NCI-H82 treated with DMSO at 0.1 percent for 48 hours (cell line): ENCODE results near the gene IQGAP1.
"Not testable (repeated sequence)": the region's sequence is repeated elsewhere in the genome, so short reads cannot be mapped to it uniquely, and the experiment has no call there.

Experiments used
- DNase-seq: peaks from one replicate; lab custom pipeline; 2025; ENCODE audit not compliant: unreplicated experiment; lab: John Stamatoyannopoulos, UW

IQGAP1 gene

DNA sequence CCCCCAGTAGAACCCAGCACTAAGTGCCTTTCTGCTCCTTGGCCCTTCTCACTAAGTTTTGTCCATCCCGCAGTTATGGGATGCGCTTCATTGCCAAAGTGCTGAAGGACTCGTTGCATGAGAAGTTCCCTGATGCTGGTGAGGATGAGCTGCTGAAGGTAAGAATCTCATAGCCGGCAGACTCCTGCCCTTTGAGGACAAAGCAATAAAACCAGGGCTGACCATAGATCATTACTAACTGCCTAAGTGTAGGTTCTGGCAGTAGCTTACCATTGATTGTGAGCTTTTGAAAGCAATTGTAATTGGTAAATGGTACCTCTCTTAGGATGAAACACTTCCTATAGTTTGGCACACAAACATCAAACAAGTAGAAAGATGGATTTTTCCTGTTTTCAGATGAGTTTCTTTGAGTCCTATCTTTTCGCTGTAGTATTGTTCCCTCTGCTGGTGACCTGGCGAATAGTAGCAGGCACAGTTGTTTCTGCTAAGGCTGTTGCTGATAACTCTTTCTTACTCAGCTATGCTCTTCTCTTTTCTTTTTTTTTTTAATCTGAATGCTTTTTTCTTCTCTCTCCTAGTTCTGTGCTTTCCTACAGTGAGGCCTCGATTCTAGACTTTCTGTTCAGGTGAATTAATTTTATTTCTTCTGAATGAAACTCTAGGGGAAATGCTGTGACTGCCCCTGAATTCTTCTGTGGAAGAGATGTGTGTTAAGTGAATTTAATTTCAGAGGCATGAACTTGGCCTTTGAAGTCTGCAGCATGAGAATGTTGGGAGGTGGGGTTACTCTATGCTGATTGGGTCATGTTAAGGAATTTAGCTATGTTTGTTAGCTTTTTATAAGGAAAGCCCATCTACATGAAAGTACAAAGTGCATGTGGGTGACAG, 94.3 kb downstream of the IQGAP1 start:
- DNase-seq: no peak

DNA sequence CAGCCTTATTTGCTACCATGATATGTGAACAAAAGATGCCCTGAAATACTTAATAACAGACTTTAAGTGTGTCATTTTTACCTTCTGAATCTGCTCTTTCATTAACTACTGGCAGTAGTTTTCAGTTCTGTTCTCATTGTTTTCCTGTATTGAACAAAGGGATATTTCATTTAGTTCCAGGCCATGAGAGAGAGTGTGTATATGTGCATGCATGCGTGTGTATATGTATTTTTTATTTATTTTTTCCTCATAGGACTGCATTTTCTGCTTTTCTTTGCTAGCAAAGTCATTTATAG, 94.9 kb downstream of the IQGAP1 start:
- no peak for DNase-seq

DNA sequence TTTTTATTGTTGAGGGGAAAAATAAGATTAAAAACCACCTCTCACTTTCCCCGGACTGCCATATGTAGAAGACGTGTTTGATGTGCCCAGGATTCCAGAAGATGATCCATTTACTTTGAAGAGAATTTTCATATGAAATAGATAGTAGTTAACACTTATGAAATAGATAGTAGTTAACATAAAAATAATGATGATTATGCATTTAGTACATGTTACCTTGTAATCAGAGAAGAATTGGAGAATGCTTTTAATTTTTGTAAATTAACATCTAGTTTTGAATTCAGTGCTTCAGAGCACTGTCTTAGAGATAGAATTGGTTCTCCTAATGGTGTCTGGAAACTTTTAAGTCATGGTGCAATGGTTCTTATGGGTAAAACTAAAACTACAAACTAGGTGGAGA, 95.6 kb downstream of the IQGAP1 start:
- no peak for DNase-seq

DNA sequence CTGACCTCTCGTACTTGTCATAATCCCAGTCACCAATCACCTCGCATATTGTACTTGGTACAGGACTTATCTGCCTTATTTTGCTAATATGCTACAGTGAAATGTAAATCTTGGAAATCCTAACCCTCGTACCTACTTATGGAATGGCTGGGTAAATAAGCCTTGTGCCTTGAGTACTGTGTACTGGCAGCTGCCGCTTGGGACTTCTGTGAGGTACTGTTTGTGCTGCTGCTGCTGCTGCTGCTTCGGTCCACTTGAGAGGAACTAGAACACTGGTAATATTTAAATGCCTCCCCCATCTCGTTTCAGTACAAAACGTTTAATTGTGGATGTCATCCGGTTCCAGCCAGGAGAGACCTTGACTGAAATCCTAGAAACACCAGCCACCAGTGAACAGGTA, 99.1 kb downstream of the IQGAP1 start:
- no peak for DNase-seq

DNA sequence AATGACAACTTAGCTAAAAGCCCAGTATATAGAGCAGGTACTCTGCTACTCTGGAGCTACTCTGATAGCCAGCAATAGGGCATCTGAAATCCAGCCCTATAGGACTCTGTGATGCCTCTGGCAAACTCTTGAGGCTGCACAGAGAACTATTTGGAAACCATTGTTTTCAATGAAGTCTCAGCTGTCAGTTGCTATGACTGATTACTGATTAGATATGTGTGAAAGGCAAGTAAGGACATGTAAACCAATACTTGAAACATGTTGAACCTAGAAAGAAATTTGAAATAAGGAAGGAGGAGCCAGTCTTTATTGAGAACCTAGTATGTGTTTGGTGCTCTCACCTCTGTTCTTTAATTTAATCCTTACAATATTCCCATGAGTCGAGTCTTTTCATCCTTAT, 101.5 kb downstream of the IQGAP1 start:
- DNase-seq: no peak

DNA sequence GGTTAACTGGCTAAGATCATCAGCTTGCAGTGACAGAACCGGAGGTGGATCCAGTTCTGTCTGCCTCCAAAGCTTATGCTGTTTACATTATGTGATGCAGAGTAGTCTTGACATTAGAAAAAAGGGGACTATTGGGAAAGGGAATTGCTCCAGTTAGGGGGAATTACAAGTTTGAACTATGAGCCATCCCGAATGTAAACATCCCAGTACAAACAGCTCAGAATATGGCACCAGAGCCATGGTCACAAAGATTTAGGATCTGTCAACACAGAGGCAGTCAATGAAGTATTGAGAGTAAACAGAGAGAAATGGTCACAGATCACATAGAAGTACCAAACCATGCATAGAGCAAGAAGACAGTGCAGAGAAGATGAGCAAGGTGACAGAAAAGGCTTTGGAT, 101.9 kb downstream of the IQGAP1 start:
- no peak for DNase-seq

DNA sequence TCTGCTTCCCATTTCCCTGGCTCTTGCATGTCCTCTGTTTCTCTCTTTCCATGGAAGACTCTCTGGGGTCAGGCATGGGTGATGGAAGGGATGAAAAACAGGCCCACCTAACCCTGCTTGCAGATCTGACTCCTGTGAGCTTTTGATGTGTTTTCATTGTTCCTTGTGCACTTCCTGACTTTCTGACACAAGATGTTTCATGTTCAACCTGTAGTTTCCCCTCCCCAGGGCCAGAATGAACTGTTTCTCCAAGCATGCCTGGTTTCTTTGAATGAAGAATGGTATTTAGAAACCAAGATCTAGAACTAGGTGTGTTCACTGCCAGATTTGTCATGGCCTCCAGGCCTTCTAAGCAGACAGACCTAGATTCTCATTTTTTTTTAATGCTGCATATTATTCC, 105.6 kb downstream of the IQGAP1 start:
- no peak for DNase-seq

DNA sequence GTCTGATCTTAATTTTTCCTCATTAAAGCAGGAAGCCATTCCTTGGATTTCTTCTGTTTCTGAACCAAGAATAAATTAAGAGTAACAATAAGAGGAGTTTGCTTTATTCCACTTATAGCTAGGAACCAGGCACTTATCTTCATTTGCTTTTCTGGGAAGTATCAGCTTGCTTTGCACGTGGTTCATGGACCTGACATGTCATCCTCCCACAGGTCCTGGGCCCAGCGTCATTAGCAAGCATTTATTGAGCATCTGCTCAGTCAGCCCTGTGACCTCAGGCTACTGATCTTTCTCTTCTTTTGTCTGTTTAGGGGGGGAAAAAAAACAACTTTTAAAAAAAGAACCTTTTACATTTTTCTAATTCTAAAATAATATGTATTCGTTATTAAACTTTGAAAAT, 107.0 kb downstream of the IQGAP1 start:
- DNase-seq: no peak

DNA sequence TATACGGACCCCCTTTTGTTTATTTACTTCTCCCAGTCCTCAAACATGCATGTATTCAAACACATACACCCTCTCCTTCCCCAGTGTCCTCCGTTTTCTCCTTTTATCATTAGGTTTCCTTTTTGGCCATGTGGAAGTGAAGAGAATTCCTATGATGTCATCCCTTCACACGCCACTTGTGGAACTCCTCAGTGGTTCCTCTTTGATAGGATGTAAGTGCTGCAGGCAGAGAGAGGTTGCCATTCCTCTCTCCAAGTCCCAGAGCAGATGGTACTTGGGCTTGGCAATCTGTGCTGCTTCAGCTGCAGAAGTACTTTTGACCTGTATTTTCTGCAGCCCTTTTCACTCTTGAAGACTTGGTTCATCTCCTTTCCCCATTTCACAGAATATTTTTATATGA, 108.7 kb downstream of the IQGAP1 start:
- DNase-seq: no peak

DNA sequence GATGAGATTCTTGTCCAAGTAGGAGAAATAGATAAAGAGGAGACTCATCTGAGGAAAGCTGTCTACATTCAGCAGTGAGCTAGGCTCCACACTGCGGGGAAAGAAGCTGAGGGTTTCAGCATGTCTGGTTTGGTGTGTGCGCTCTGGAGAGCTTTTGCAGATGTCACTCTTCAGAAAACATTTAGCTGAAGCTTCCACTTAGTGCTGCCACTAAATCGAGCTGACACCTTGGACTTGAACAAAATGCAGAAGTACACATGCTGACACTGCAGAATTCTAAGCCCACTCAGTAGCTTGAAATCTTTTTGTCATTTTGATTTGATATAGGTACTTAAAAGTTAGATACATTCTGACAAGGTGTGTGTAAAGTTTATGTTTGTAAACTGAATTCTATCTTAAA, 109.3 kb downstream of the IQGAP1 start:
- DNase-seq: no peak

DNA sequence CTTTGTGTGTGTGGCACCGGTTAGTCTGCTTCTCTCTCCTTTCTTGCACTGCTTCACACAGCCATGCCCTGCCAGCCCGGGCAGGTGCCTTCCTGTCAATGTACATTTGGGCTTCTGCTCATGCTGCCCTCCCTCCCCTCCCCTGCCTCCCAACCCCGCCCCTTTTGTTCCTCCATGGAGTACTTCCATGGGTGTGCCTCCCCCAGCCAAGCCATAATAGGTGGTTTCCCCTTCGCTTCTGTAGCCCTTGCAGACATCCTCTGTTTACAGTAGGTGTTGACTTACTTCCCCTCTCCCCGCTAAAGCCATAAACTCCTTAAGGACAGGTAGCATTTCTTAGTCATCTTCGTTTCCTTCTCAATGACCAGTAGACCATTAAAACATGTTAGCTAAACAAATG, 109.9 kb downstream of the IQGAP1 start:
- DNase-seq: no peak

DNA sequence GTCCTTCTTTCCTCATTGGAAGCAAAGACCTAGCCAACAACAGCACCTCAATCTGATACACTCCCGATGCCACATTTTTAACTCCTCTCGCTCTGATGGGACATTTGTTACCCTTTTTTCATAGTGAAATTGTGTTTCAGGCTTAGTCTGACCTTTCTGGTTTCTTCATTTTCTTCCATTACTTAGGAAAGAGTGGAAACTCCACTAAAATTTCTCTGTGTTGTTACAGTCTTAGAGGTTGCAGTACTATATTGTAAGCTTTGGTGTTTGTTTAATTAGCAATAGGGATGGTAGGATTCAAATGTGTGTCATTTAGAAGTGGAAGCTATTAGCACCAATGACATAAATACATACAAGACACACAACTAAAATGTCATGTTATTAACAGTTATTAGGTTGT, 112.1 kb downstream of the IQGAP1 start:
- DNase-seq: no peak

DNA sequence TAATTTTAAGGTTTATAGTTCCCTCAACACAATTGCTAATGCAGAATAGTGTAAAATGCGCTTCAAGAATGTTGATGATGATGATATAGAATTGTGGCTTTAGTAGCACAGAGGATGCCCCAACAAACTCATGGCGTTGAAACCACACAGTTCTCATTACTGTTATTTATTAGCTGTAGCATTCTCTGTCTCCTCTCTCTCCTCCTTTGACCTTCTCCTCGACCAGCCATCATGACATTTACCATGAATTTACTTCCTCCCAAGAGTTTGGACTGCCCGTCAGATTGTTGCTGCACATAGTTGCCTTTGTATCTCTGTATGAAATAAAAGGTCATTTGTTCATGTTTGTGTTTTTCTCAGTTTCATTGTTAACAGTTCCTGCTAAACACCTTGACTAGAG, 113.9 kb downstream of the IQGAP1 start:
- DNase-seq: no peak

DNA sequence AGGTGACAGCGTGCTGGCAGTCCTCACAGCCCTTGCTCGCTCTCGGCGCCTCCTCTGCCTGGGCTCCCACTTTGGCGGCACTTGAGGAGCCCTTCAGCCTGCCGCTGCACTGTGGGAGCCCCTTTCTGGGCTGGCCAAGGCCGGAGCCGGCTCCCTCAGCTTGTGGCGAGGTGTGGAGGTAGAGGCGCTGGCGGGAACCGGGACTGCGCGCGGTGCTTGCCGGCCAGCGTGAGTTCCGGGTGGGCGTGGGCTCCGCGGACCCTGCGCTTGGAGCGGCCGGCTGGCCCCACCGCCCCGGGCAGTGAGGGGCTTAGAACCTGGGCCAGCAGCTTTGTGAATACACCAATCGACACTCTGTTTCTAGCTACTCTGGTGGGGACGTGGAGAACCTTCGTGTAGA, 122.7 kb downstream of the IQGAP1 start:
- DNase-seq: not testable (repeated sequence)

DNA sequence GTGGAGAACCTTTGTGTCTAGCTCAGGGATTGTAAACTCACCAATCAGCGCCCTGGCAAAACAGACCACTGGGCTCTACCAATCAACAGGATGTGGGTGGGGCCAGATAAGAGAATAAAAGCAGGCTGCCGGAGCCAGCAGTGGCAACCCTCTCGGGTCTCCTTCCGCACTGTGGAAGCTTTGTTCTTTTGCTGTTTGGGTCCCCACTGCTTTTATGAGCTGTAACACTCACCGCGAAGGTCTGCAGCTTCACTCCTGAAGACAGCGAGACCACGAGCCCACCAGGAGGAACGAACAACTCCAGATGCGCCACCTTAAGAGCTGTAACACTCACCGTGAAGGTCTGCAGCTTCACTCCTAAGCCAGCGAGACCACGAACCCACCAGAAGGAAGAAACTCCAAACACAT, 123.2 kb downstream of the IQGAP1 start:
- not testable (repeated sequence) for DNase-seq

DNA sequence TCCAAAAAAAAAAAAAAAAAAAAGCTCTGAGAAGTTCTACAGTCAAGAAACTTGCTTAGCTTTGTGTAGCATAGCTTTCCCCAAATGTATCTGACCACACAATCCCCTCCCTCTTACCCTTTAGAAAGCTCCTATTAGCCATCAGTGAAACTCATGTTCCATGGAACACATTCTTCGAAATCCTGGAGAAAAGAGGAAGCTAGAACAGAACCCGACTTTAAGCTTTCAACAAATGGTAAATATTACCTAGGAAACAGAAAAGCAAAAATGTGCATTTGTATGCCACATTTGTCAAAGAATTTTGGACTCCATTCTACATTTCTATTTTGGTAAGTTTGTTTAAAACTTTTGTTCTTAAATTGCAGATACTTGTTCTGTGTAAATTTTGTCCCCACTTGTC, 124.2 kb downstream of the IQGAP1 start:
- DNase-seq: no peak

DNA sequence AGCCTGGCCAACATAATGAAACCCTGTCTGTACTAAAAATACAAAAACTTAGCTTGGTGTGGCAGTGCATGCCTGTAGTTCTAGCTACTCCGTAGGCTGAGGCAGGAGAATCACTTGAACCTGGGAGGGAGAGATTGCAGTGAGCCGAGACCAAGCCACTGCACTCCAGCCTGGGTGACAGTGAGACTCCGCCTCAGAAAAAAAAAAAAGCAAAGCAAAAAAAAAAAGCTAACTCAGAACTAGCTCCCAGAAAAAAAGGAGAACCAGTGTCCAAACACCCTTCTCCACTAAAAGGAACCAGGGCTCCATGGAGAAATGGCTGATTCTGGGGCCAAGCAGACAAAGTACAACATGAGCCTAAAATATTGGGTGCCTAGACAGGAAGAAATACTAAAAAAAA, 124.9 kb downstream of the IQGAP1 start:
- no peak for DNase-seq

DNA sequence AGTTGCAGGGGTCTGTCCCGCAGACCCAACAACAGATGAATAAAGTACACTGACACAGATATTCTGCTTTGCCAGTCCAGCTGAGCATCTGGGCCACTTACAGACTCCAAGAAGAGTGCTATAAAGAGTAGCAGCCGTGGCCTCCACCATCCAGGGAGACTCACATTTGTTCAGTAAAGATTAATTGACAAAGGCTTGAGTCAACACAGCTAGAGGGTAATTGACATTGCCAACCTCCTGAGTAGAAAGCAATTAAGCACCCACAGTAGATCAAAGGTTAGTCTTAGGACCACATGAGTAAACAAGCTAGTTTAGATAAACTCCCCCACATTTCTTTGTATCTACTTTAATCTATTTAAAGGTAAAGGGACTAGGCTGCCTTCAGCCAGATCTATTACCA, 125.4 kb downstream of the IQGAP1 start:
- DNase-seq: no peak

DNA sequence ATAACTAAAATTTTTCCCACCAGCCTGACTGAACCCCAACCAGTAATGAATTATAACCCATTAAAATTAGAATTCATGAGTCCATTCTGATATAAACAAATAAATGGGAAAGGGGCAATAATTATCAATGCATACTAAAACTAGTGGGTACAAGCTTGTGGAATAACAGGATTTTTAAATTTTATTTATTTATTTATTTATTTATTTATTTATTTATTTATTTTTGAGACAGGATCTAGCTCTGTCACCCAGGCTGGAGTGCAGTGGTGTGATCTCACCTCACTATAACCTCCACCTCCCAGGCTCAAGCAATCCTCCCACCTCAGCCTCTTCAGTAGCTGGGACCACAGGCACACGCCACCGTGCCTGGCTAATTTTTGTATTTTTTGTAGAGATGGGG, 125.9 kb downstream of the IQGAP1 start:
- not testable (repeated sequence) for DNase-seq

DNA sequence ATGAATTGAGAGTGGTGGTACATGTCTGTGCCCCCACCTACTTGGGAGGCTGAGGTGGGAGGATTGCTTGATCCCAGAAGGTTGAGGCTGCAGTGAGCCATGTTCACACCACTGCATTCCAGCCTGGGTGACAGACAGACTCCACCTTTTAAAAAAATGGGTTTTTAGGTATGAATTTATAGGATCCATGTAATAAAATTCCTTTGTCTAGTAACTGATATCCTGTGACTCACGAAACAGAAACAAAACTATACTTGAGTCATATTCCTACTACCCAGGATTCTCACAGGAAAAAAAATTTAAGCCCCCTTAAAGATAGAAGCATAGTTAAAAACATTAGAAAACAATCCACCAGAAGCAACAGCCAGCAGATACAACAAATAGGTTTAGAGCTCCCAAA, 131.6 kb downstream of the IQGAP1 start:
- no peak for DNase-seq

DNA sequence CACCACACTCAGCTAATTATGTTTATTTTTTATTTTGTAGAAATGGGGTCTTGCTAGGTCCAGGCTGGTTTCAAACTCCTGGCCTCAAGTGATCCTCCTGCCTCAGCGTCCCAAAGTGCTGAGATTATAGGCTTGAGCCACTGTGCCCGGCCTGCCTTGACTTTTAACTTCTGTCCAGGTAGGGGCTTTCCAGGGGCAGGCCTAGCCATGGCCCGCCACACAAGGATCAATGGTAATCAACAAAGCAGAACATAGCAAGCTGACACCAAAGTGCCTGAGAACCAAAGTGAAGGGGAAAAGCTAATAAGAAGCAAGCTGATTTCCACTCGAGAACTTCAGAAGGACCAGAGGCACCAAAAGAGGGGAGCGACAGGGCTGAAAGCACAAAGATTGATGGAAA, 132.3 kb downstream of the IQGAP1 start:
- no peak for DNase-seq

DNA sequence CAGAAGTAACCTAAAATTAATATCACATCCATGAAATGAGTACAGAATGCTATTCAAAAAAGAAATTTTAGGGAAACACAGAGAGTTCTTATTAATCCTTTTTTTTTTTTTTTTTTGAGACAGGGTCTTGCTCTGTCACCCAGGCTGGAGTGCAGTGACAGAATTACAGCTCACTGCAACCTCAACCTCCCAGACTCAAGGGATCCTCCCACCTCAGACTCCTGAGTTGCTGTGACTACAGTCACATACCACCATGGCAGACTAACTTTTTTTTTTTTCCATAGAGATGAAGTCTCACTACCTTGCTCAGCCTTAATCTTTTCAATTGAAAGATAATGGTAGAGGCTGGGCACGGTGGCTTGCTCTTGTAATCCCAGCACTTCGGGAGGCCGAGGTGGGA, 135.3 kb downstream of the IQGAP1 start:
- no peak for DNase-seq

DNA sequence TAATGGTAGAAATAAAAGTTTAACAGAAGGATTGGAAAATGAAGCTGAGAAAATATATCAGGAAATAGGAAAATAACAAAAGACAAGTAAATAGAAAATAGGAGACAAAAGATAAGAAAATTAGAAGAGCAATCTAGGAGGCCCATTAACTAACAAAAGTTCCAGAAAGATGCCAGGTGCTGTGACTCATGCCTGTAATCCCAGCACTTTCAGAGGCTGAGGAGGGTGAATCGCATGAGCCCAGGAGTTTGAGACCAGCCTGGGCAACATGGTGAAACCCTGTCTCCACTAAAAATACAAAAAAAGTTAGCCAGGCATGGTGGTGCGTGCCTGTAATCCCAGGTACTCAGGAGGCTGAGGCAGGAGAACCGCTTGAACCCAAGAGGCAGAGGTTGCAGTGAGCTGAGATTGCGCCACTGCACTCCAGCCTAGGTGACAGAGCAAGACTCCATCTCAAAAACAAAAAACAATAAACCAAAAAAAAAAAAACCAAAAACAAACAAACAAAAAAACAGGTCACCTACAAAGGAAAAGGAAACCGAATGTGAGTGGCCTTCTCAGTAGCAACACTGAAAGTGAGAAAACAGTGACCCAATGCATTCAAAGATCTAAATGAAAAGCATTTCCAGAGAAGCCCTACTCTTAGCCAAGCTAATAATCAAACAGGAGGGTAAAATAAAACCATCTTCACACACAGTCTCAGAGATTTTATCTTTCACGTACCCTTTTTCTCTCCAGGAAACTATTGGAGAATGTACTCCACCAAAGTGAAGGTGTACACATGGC, 136.2 kb downstream of the IQGAP1 start:
- DNase-seq: not testable (repeated sequence)
